Stomach smooth muscle (tissue), 2 donors: ENCODE measurements around the gene NHP2.

ENCODE experiments used
- H3K27ac ChIP-seq: one replicate; pipeline ENCODE4 v1.7.0; 2013; ENCODE audit warnings: mild to moderate bottlenecking, low read length, inconsistent platforms
- H3K27me3 ChIP-seq, 2 donors: one replicate each; pipeline ENCODE4 v1.7.0; 2013; ENCODE audit warnings: low read length in 2 of 2; ENCODE audit not compliant: insufficient read depth in 2 of 2, control insufficient read depth in 1 of 2
- H3K36me3 ChIP-seq, 2 donors: one replicate each; pipeline ENCODE4 v1.7.0; 2013; ENCODE audit warnings: low read length in 2 of 2; ENCODE audit not compliant: control insufficient read depth in 2 of 2, insufficient read depth in 2 of 2
- H3K4me1 ChIP-seq: one replicate; pipeline ENCODE4 v1.7.0; 2013; ENCODE audit warnings: low read length; ENCODE audit not compliant: control insufficient read depth, insufficient read depth
- H3K4me3 ChIP-seq, 2 donors: one replicate each; pipeline ENCODE4 v1.7.0; 2013; ENCODE audit warnings: low read length in 2 of 2
- H3K9ac ChIP-seq, 2 donors: one replicate each; pipeline ENCODE4 v1.7.0; 2013; ENCODE audit warnings: low read length in 2 of 2, mild to moderate bottlenecking in 1 of 2
- H3K9me3 ChIP-seq, 2 donors: one replicate each; pipeline ENCODE4 v1.7.0; 2013; ENCODE audit warnings: low read length in 2 of 2; ENCODE audit not compliant: control insufficient read depth in 2 of 2
- donor health status: healthy.
- donor health status: Pancreatic carcinoma.

NHP2 gene

GRCh38 chr5:178149199-178149932, 4.3 kb downstream of the NHP2 start:
- Histone ChIP-seq H3K36me3 (peaks cover 25 to 58% of the 10 kb centered on the region in 2 donors), H3K9me3 (no peaks in the 10 kb centered on the region), H3K4me1 (peaks cover 13% of the 10 kb centered on the region), H3K9ac (no peak overlapping the region), H3K4me3 (no peak overlapping the region), H3K27ac (no peak overlapping the region), H3K27me3 (no peaks in the 10 kb centered on the region)

DNA sequence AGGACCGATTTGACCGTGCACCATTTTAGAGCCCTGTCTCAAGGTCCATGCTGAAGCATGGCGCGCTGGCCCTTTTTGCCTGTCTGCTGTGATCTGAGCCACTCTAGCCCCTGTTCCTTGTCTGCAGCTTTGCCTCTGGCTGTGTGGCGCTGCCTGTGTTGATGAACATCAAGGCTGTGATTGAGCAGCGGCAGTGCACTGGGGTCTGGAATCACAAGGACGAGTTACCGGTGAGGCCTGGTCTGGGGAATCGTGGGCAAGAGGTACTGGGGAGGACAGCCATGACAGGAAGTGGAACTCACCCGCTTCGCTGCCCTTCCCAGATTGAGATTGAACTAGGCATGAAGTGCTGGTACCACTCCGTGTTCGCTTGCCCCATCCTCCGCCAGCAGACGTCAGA, 6.3 kb downstream of the NHP2 start:
- Histone ChIP-seq H3K4me3 (no peak overlapping the region), H3K27me3 (no peaks in the 10 kb centered on the region), H3K9me3 (no peaks in the 10 kb centered on the region), H3K9ac (no peak overlapping the region), H3K4me1 (peaks cover 13% of the 10 kb centered on the region), H3K27ac (no peak overlapping the region), H3K36me3 (peaks cover 41 to 73% of the 10 kb centered on the region in 2 donors)

GRCh38 chr5:178145965-178146820, 7.5 kb downstream of the NHP2 start:
- H3K27me3 ChIP-seq = no peaks in the 10 kb centered on the region
- H3K9ac ChIP-seq = no peak overlapping the region
- no peak overlapping the region for H3K27ac ChIP-seq
- H3K36me3 ChIP-seq = peaks cover 41 to 69% of the 10 kb centered on the region in 2 donors
- H3K4me1 ChIP-seq = peaks cover 10% of the 10 kb centered on the region
- H3K4me3 ChIP-seq = no peak overlapping the region
- no peaks in the 10 kb centered on the region for H3K9me3 ChIP-seq

GRCh38 chr5:178143901-178144300, 9.8 kb downstream of the NHP2 start:
- Histone ChIP-seq H3K9me3 (no peaks in the 10 kb centered on the region), H3K27ac (no peak overlapping the region), H3K36me3 (peaks cover 41 to 50% of the 10 kb centered on the region in 2 donors), H3K4me3 (no peak overlapping the region), H3K9ac (no peak overlapping the region), H3K27me3 (no peaks in the 10 kb centered on the region), H3K4me1 (peaks cover 10% of the 10 kb centered on the region)

DNA sequence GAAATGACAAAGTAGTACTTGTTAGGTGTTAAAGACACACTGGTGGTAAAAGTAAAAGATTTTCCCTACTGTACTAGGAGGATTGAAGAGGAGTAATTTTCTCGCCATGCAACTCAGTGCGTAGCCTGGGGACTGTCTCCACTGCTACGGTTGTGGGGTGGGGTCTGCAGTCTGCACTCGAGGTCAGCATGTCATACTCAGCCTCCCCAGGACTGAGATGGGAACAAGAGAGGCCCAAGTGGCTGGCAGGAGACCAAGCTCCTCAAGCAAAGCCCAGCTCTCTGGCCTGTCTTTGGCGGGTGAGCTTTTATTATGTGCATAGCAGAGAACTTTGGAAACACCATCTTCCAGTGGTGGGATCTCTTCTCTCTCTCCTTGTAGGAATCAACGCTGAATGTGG, 10.4 kb downstream of the NHP2 start:
- no peak overlapping the region for H3K4me3 ChIP-seq
- H3K4me1 ChIP-seq = peaks cover 10% of the 10 kb centered on the region
- peaks cover 37 to 45% of the 10 kb centered on the region in 2 donors for H3K36me3 ChIP-seq
- H3K27me3 ChIP-seq = no peaks in the 10 kb centered on the region
- no peaks in the 10 kb centered on the region for H3K9me3 ChIP-seq
- no peak overlapping the region for H3K27ac ChIP-seq
- no peak overlapping the region for H3K9ac ChIP-seq

- Histone ChIP-seq H3K4me3 (no peak overlapping the region), H3K9ac (no peak overlapping the region), H3K27ac (no peak overlapping the region), H3K9me3 (no peaks in the 10 kb centered on the region), H3K36me3 (peaks cover 37 to 44% of the 10 kb centered on the region in 2 donors), H3K4me1 (peaks cover 10% of the 10 kb centered on the region), H3K27me3 (no peaks in the 10 kb centered on the region)
Measured at GRCh38 chr5:178142642-178143041, 11.0 kb downstream of the NHP2 start.

GRCh38 chr5:178141550-178141949, 12.1 kb downstream of the NHP2 start:
- Histone ChIP-seq H3K27ac (no peak overlapping the region), H3K36me3 (peaks cover 26 to 34% of the 10 kb centered on the region in 2 donors), H3K4me1 (peaks cover 10% of the 10 kb centered on the region)

DNA sequence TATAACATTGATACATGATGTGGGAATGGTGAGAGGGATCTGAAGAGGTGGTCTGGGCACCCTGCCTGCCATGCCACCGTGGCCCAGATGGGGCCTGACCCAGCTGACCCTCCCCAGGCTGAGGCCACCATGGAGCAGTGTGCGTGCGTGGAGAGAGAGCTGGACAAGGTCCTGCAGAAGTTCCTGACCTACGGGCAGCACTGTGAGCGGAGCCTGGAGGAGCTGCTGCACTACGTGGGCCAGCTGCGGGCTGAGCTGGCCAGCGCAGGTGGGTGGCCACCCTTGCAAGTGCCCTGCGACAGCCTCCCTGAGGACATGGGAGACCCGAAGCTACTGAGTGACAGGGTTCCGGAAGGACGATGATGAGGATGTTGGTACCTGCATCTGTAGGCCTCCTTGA, 15.7 kb downstream of the NHP2 start:
- H3K9me3 ChIP-seq = no peaks in the 10 kb centered on the region
- H3K4me1 ChIP-seq = peaks cover 6% of the 10 kb centered on the region
- H3K36me3 ChIP-seq = peaks cover 20 to 23% of the 10 kb centered on the region in 2 donors
- no peaks in the 10 kb centered on the region for H3K27me3 ChIP-seq
- H3K9ac ChIP-seq = no peak overlapping the region
- no peak overlapping the region for H3K27ac ChIP-seq
- H3K4me3 ChIP-seq = no peak overlapping the region

More at GRCh38 chr5:178141550-178141949, 12.1 kb downstream of the NHP2 start:
- Histone ChIP-seq H3K27me3 (no peaks in the 10 kb centered on the region), H3K4me3 (no peak overlapping the region), H3K9me3 (no peaks in the 10 kb centered on the region), H3K9ac (no peak overlapping the region)

DNA sequence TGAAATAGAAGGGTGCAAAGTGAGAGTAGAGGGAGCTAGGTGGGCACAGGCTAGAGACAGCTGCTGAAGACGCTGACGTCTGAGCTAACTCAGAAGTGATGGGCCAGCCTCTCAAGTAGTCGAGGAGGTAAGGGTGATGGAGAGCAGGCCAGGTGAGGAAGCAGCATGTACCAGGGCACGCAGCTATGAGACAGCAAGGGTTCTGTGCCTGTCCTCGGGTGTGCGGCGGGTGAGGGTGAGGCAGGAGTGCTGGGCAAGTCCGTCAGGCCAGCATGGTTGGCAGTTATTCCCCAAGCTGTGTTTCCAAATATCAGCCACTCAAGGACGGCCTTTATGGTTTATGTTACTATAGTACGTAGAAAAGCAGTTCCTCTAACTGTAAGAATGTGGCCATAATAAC, 16.7 kb downstream of the NHP2 start:
- no peak overlapping the region for H3K9ac ChIP-seq
- peaks cover 14 to 19% of the 10 kb centered on the region in 2 donors for H3K36me3 ChIP-seq
- peaks cover 4% of the 10 kb centered on the region for H3K4me1 ChIP-seq
- no peaks in the 10 kb centered on the region for H3K9me3 ChIP-seq
- no peak overlapping the region for H3K4me3 ChIP-seq
- H3K27ac ChIP-seq = no peak overlapping the region
- no peaks in the 10 kb centered on the region for H3K27me3 ChIP-seq

- peak overlapping the region; percentile 71 for H3K27ac ChIP-seq
Measured at GRCh38 chr5:178131446-178131996, 22.2 kb downstream of the NHP2 start.

More at GRCh38 chr5:178131446-178131996, 22.2 kb downstream of the NHP2 start:
- Histone ChIP-seq H3K9me3 (no peaks in the 10 kb centered on the region), H3K4me3 (peak overlapping the region; percentile 81 to 84), H3K4me1 (peaks cover 10% of the 10 kb centered on the region), H3K27me3 (no peaks in the 10 kb centered on the region), H3K36me3 (peaks cover 4 to 12% of the 10 kb centered on the region in 2 donors), H3K9ac (peak overlapping the region; percentile 82 to 92)
